Subcutaneous adipose tissue (tissue), 4 donors: ENCODE measurements around the gene ETF1. TPM values are rescaled to one million over a fixed set of nuclear protein-coding genes. Genes with fewer than 3 reads are reported as not detected.

Experiments
- CTCF ChIP-seq: fragments of 450-650 bp; IDR thresholded peaks from one replicate; pipeline ENCODE4 v1.5.1; 2016; ENCODE audit warnings: low read depth, mild to moderate bottlenecking, control low read depth, antibody characterized with exemption, moderate library complexity
- total RNA-seq, 4 donors: library from RNA; depleted of rRNA; stranded (reverse); fragments of >200 nt; gene quantifications; one replicate each; pipeline ENCODE4 v1.1.0, GENCODE V29; 2016

Gene ETF1
- total RNA-seq, 4 donors from 2014 or later, result 93.2 to 147 (median 104) TPM

DNA sequence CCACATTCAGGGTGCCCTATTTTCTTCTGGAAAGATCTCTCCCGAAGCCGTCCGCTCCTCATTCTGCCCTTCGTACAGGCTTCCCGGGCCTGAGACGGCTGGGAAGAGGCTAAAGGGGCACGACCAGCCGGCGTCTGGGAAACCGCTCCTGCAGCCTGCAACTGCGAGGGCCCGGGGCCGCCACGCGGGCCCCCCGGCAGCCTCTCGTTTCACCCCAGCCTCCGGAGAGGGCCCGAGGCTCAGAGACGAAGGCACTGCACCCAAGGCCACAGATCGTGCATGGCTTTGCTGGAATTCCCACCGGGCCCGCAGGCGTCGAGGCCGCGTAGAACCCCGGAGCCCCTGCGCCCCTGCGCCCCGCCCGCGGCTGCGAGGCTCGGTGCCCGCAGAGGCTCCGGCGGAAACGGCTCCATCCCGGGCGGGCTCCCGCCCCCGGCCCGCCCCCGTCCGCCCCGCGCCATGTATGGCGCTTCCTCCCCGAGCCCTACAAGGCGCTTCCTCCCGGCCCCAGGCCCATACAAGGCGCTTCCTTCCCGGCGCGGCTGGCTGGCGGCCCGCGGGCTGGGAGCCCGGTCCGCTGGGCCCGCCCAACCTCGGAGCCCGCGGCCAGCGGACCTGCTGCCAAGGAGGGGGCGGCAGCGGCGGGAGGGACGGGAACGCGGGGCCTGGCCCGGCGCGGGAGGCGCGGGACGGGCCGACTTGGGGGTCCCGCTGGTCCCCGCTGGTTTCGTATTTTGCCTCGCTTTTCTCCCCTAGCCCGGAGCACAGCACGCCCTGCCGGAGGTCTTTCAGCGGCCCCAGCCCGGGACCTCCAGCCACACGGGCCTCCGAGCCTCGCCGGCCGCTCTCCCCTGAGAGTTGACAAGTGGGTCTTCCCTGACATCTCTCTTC lies 51.1 kb downstream of the ETF1 start:
- TF ChIP-seq CTCF, result no peak

- no peak for TF ChIP-seq CTCF
Observed at GRCh38 chr5:138491284-138491648, 51.8 kb downstream of the ETF1 start.

DNA sequence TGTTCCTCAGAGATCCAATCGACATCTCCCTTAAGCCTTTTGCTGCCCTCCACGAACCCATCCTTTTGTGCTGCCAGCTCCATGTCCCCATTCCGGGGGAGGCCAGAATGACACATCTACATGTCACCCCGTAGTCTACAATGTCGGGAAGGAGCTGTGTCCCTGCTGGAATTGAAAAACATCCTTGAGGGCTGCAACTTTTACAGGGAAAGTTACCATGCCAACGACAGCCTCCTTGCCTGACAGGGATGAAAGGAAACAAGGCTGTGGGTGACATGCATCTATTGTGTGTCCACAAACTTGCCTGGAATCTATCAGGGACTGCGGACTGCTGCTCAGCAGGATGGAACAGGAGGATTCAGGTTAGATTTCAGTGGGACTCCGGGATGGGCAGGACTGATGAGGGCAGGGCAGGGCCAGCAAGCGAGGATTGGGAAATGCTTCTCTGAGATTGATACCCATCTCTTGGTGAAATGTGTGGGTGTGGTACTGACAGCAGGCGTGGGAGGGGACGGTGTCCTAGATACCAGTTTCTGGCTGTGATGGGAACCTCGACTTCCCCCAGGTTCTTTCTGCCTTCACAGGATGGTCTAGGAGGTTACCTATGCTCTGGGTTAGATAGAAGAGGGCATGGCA lies 52.3 kb downstream of the ETF1 start:
- no peak for TF ChIP-seq CTCF

GRCh38 chr5:138489683-138490061 lies 53.4 kb downstream of the ETF1 start:
- TF ChIP-seq CTCF, result no peak

DNA sequence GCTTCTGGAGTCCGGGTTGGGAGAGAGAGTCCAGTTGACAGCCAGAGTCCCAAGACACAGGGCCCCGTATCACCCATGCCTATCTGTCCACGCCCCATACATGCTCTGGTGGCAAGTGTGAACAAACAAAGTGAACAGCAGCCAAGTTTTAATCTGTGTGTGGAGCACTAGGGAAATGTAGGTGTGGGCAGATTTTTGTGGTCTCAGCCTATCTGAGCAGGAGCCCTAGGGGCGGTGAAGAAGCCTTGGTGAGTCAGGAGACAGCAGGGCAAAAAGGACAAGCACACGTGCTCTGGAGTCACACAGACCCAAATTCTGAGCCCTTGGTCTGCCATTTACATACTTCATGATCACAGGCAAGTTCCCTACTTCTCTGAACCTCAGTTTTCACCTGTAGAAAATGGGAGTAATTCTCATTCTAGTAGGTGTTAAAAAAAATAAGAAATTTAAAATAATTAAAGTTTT lies 54.5 kb downstream of the ETF1 start:
- TF ChIP-seq CTCF, result no peak

GRCh38 chr5:138482638-138483037 lies 60.4 kb downstream of the ETF1 start:
- TF ChIP-seq CTCF, result no peak

- no peak for TF ChIP-seq CTCF
Observed at GRCh38 chr5:138476918-138477317, 66.1 kb downstream of the ETF1 start.
